Measurements from ENCODE around the gene TRIM8.

Gene TRIM8

GRCh38 chr10:102621443-102622325 lies 22.6 kb upstream of the TRIM8 start:
- no peaks in the 10 kb centered on the region for H3K9me3 ChIP-seq (ENCODE audit: severe bottlenecking)
- ATAC-seq (ENCODE audit: low read depth) (no peak), DNase-seq (ENCODE audit: low spot score) (no peak)
- H3K4me3 ChIP-seq (ENCODE audit: severe bottlenecking) = no peak overlapping the region
- H3K27me3 ChIP-seq (ENCODE audit: insufficient read depth, poor library complexity, severe bottlenecking) = no peaks in the 10 kb centered on the region
- H3K4me1 ChIP-seq (ENCODE audit: insufficient read depth, poor library complexity, severe bottlenecking) = peaks cover 14% of the 10 kb centered on the region
- TF ChIP-seq, protein P1, sequence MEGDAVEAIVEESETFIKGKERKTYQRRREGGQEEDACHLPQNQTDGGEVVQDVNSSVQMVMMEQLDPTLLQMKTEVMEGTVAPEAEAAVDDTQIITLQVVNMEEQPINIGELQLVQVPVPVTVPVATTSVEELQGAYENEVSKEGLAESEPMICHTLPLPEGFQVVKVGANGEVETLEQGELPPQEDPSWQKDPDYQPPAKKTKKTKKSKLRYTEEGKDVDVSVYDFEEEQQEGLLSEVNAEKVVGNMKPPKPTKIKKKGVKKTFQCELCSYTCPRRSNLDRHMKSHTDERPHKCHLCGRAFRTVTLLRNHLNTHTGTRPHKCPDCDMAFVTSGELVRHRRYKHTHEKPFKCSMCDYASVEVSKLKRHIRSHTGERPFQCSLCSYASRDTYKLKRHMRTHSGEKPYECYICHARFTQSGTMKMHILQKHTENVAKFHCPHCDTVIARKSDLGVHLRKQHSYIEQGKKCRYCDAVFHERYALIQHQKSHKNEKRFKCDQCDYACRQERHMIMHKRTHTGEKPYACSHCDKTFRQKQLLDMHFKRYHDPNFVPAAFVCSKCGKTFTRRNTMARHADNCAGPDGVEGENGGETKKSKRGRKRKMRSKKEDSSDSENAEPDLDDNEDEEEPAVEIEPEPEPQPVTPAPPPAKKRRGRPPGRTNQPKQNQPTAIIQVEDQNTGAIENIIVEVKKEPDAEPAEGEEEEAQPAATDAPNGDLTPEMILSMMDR (IDR thresholded peaks at IDR 0.05; ENCODE audit: poor library complexity, severe bottlenecking) = no peak
- peak overlapping the region; percentile 22 for H3K27ac ChIP-seq (ENCODE audit: poor library complexity, severe bottlenecking)
- H3K36me3 ChIP-seq (ENCODE audit: low read depth) = no peaks in the 10 kb centered on the region

GRCh38 chr10:102624094-102624493 lies 20.2 kb upstream of the TRIM8 start:
- Histone ChIP-seq H3K27ac (ENCODE audit: poor library complexity, severe bottlenecking) (peak overlapping the region; percentile 97), H3K4me3 (ENCODE audit: severe bottlenecking) (no peak overlapping the region), H3K9me3 (ENCODE audit: severe bottlenecking) (no peaks in the 10 kb centered on the region), H3K36me3 (ENCODE audit: low read depth) (no peaks in the 10 kb centered on the region), H3K27me3 (ENCODE audit: insufficient read depth, poor library complexity, severe bottlenecking) (no peaks in the 10 kb centered on the region), H3K4me1 (ENCODE audit: insufficient read depth, poor library complexity, severe bottlenecking) (peaks cover 34% of the 10 kb centered on the region)
- DNase-seq (ENCODE audit: low spot score) = no peak
- ATAC-seq (ENCODE audit: low read depth) = no peak
- TF ChIP-seq, protein P1 (IDR thresholded peaks at IDR 0.05; ENCODE audit: poor library complexity, severe bottlenecking) = no peak

- Histone ChIP-seq H3K27me3 (ENCODE audit: insufficient read depth, poor library complexity, severe bottlenecking) (no peaks in the 10 kb centered on the region), H3K4me1 (ENCODE audit: insufficient read depth, poor library complexity, severe bottlenecking) (peaks cover 43% of the 10 kb centered on the region), H3K9me3 (ENCODE audit: severe bottlenecking) (no peaks in the 10 kb centered on the region), H3K4me3 (ENCODE audit: severe bottlenecking) (no peak overlapping the region), H3K27ac (ENCODE audit: poor library complexity, severe bottlenecking) (peak overlapping the region; percentile 97), H3K36me3 (ENCODE audit: low read depth) (no peaks in the 10 kb centered on the region)
- DNase-seq (ENCODE audit: low spot score) (peak; percentile 32), ATAC-seq (ENCODE audit: low read depth) (peak; percentile 5; the same call in 2 of the 3 replicates)
- TF ChIP-seq, protein P1 (IDR thresholded peaks at IDR 0.05; ENCODE audit: poor library complexity, severe bottlenecking) = no peak
Observed at GRCh38 chr10:102624751-102625645, 19.3 kb upstream of the TRIM8 start.

DNA sequence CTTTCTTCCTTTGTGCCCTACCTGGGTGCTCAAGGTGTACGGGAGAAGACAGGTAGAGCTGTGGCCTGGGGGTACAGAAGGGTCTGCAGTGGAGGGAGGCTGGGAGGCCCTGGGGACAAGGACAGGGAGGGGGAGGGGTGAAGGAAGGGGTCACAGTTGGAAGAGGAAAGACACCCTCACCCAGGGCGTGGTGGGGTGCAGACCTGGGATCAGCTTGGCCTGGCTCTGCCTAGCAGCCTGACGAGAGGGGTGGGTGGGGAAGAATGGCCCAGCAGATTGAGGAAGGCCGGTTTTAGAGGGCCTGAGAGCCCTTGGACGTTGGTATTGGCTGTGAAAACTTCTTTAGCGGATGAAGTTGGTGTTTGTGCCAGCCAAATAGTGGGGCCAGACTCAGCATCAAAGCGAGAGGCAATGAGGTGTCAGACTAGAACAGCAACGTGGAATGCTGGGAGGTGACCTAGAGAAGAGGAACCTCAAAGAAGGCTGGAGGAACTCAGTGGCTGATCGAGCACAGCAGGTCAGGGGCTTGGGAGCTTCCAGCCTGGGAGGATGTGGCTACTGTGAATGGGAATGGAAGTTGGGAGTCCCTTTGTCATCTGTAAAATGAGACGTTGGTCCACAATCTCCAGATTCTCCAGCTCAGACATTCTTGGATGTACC lies 18.1 kb upstream of the TRIM8 start:
- DNase-seq (ENCODE audit: low spot score) (peak; percentile 54), ATAC-seq (ENCODE audit: low read depth) (no peak)
- no peaks in the 10 kb centered on the region for H3K9me3 ChIP-seq (ENCODE audit: severe bottlenecking)
- peaks cover 53% of the 10 kb centered on the region for H3K4me1 ChIP-seq (ENCODE audit: insufficient read depth, poor library complexity, severe bottlenecking)
- no peak overlapping the region for H3K4me3 ChIP-seq (ENCODE audit: severe bottlenecking)
- TF ChIP-seq, protein P1 (IDR thresholded peaks at IDR 0.05; ENCODE audit: poor library complexity, severe bottlenecking) = no peak
- no peaks in the 10 kb centered on the region for H3K27me3 ChIP-seq (ENCODE audit: insufficient read depth, poor library complexity, severe bottlenecking)
- H3K36me3 ChIP-seq (ENCODE audit: low read depth) = peaks cover 5% of the 10 kb centered on the region; the same call in 1 of the 2 replicates
- peak overlapping the region; percentile 97 for H3K27ac ChIP-seq (ENCODE audit: poor library complexity, severe bottlenecking)
